Measurements from ENCODE around the gene NUCB2. TPM values are rescaled to one million over a fixed set of nuclear protein-coding genes. Genes with fewer than 3 reads are reported as not detected.

The NUCB2 gene
- total and polyA plus RNA-seq, 2 of the 13 experiments (the other 11 are each of a cell fraction or from before 2014, with no cell fraction given): 54.2 to 82.4 TPM

DNA sequence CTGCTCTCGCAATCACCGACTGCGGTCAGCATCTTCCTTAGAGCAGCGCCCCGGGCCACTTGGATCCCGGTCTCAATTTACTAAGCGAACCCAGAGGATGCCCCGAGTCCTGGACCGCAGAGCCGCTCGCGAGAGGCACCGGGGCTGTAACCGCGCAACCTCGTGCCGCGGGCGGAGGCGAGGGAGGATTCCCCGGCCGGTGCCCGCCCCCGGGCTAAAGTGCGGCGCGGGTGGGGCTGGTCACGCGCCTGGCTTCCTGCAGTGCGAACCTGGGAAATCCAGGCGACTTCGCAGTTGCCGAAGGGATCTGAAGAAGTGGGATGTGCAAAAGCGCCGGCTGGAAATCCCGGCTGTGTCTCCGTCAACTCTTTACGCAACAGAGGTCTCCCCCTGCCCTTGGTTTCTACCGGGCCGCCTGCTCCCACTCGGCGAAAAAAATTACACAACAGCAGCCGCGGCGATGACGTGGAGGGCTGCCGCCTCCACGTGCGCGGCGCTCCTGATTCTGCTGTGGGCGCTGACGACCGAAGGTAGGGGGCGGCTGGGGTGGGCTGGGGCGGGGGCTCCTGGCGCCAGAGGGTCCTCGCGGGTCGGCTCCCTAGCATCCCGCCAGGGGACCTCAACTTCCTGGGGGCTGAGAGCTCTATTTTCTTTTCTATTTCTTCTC, 75.1 kb downstream of the NUCB2 start, which contains the start of gene NCR3LG1 (continued):
- no peak for TF ChIP-seq ZNF446 (CRISPR knock-in tag; IDR thresholded peaks at IDR 0.05)
- TF ChIP-seq KLF6 (CRISPR knock-in tag; IDR thresholded peaks at IDR 0.05): peak; percentile 42; the same call in 1 of the 2 replicates
- TF ChIP-seq, protein P1, sequence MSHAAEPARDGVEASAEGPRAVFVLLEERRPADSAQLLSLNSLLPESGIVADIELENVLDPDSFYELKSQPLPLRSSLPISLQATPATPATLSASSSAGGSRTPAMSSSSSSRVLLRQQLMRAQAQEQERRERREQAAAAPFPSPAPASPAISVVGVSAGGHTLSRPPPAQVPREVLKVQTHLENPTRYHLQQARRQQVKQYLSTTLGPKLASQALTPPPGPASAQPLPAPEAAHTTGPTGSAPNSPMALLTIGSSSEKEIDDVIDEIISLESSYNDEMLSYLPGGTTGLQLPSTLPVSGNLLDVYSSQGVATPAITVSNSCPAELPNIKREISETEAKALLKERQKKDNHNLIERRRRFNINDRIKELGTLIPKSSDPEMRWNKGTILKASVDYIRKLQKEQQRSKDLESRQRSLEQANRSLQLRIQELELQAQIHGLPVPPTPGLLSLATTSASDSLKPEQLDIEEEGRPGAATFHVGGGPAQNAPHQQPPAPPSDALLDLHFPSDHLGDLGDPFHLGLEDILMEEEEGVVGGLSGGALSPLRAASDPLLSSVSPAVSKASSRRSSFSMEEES (CRISPR knock-in tag; IDR thresholded peaks at IDR 0.05): peak; percentile 94
- TF ChIP-seq NRL (CRISPR knock-in tag; IDR thresholded peaks at IDR 0.05; ENCODE audit: borderline replicate concordance): peak; percentile 79; the same call in 1 of the 2 replicates
- peak; percentile 72 for TF ChIP-seq KMT2A (CRISPR knock-in tag; IDR thresholded peaks at IDR 0.05)
- TF ChIP-seq CEBPG (CRISPR knock-in tag; IDR thresholded peaks at IDR 0.05): peak; percentile 64; the same call in 1 of the 2 replicates
- no peak for TF ChIP-seq HNF4G (IDR thresholded peaks at IDR 0.05; ENCODE audit: borderline replicate concordance, low read depth, low read length)
- peak; percentile 68; the same call in 1 of the 2 replicates for TF ChIP-seq HNF4G (CRISPR knock-in tag; IDR thresholded peaks at IDR 0.05; ENCODE audit: borderline replicate concordance, low read depth)
- TF ChIP-seq, protein P2, sequence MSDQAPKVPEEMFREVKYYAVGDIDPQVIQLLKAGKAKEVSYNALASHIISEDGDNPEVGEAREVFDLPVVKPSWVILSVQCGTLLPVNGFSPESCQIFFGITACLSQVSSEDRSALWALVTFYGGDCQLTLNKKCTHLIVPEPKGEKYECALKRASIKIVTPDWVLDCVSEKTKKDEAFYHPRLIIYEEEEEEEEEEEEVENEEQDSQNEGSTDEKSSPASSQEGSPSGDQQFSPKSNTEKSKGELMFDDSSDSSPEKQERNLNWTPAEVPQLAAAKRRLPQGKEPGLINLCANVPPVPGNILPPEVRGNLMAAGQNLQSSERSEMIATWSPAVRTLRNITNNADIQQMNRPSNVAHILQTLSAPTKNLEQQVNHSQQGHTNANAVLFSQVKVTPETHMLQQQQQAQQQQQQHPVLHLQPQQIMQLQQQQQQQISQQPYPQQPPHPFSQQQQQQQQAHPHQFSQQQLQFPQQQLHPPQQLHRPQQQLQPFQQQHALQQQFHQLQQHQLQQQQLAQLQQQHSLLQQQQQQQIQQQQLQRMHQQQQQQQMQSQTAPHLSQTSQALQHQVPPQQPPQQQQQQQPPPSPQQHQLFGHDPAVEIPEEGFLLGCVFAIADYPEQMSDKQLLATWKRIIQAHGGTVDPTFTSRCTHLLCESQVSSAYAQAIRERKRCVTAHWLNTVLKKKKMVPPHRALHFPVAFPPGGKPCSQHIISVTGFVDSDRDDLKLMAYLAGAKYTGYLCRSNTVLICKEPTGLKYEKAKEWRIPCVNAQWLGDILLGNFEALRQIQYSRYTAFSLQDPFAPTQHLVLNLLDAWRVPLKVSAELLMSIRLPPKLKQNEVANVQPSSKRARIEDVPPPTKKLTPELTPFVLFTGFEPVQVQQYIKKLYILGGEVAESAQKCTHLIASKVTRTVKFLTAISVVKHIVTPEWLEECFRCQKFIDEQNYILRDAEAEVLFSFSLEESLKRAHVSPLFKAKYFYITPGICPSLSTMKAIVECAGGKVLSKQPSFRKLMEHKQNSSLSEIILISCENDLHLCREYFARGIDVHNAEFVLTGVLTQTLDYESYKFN (CRISPR knock-in tag; conservative IDR thresholded peaks at IDR 0.05): peak; percentile 29; the same call in 1 of the 2 replicates
- TF ChIP-seq BCL6 (CRISPR knock-in tag; IDR thresholded peaks at IDR 0.05): peak; percentile 61; the same call in 1 of the 2 replicates
- TF ChIP-seq, protein P3, sequence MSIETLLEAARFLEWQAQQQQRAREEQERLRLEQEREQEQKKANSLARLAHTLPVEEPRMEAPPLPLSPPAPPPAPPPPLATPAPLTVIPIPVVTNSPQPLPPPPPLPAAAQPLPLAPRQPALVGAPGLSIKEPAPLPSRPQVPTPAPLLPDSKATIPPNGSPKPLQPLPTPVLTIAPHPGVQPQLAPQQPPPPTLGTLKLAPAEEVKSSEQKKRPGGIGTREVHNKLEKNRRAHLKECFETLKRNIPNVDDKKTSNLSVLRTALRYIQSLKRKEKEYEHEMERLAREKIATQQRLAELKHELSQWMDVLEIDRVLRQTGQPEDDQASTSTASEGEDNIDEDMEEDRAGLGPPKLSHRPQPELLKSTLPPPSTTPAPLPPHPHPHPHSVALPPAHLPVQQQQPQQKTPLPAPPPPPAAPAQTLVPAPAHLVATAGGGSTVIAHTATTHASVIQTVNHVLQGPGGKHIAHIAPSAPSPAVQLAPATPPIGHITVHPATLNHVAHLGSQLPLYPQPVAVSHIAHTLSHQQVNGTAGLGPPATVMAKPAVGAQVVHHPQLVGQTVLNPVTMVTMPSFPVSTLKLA (IDR thresholded peaks at IDR 0.05): 0 out of 2 replicates have a peak, but pooled peaks have one; percentile 4
- peak; percentile 89 for TF ChIP-seq ZNF772 (CRISPR knock-in tag; IDR thresholded peaks at IDR 0.05)
- TF ChIP-seq, protein P4, sequence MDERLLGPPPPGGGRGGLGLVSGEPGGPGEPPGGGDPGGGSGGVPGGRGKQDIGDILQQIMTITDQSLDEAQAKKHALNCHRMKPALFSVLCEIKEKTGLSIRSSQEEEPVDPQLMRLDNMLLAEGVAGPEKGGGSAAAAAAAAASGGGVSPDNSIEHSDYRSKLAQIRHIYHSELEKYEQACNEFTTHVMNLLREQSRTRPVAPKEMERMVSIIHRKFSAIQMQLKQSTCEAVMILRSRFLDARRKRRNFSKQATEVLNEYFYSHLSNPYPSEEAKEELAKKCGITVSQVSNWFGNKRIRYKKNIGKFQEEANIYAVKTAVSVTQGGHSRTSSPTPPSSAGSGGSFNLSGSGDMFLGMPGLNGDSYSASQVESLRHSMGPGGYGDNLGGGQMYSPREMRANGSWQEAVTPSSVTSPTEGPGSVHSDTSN (CRISPR knock-in tag; IDR thresholded peaks at IDR 0.05): no peak
- TF ChIP-seq, protein P5, sequence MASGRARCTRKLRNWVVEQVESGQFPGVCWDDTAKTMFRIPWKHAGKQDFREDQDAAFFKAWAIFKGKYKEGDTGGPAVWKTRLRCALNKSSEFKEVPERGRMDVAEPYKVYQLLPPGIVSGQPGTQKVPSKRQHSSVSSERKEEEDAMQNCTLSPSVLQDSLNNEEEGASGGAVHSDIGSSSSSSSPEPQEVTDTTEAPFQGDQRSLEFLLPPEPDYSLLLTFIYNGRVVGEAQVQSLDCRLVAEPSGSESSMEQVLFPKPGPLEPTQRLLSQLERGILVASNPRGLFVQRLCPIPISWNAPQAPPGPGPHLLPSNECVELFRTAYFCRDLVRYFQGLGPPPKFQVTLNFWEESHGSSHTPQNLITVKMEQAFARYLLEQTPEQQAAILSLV (CRISPR knock-in tag; IDR thresholded peaks at IDR 0.05; ENCODE audit: borderline replicate concordance): peak; percentile 73
- TF ChIP-seq AGO2 (optimal IDR thresholded peaks at IDR 0.05; ENCODE audit: low read depth, low read length): peak; percentile 21
- TF ChIP-seq RBM22 (optimal IDR thresholded peaks at IDR 0.05; ENCODE audit: low read length): no peak
- peak; percentile 60; the same call in 1 of the 2 replicates for TF ChIP-seq ZNF232 (CRISPR knock-in tag; IDR thresholded peaks at IDR 0.05; ENCODE audit: borderline replicate concordance)
- TF ChIP-seq RARG (CRISPR knock-in tag; IDR thresholded peaks at IDR 0.05; ENCODE audit: low read depth): no peak
- TF ChIP-seq ZNF33A (CRISPR knock-in tag; IDR thresholded peaks at IDR 0.05; ENCODE audit: borderline replicate concordance): no peak
- 0 out of 2 replicates have a peak, but pooled peaks have one; percentile 21 for TF ChIP-seq NFYC (CRISPR knock-in tag; IDR thresholded peaks at IDR 0.05)
- 0 out of 2 replicates have a peak, but pooled peaks have one; percentile 72 for TF ChIP-seq TP53 (CRISPR knock-in tag; conservative IDR thresholded peaks at IDR 0.05)
